ENCODE data around the gene RBM19.
"Not testable (repeated sequence)": the region's sequence is repeated elsewhere in the genome, so short reads cannot be mapped to it uniquely, and the experiment has no call there.

The RBM19 gene

GRCh38 chr12:113996026-113996425 lies 29.9 kb upstream of the RBM19 start:
- no peak for TF ChIP-seq CTCF (IDR thresholded peaks at IDR 0.05; ENCODE audit: low read depth, low read length)
- no peak for DNase-seq (ENCODE audit: low read depth in 2 of 2)
- no peak overlapping the region for H3K4me3 ChIP-seq (replicated peaks in 1 of 2; ENCODE audit: low read depth in 2 of 2, low read length in 2 of 2)

DNA sequence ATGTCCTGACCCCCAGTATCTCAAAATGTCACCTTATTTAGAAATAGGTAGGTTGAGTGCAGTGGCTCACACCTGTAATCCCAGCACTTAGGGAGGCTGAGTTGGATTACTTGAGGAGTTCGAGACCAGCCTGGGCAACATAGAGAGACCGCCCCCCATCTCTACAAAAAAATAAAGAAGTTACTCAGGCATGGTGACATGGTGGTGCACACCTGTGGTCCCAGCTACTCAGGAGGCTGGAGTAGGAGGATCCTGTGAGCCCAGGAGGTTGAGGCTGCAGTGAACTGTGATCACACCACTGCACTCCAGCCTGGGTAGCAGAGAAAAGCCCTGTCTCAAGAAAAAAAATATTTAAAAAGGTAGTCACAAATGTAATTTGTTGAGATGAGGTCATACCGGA lies 27.9 kb upstream of the RBM19 start:
- no peak for TF ChIP-seq CTCF (IDR thresholded peaks at IDR 0.05; ENCODE audit: low read depth, low read length)
- no peak overlapping the region for H3K4me3 ChIP-seq (replicated peaks in 1 of 2; ENCODE audit: low read depth in 2 of 2, low read length in 2 of 2)
- DNase-seq (ENCODE audit: low read depth in 2 of 2): no peak

GRCh38 chr12:113992751-113993150 lies 26.6 kb upstream of the RBM19 start:
- H3K4me3 ChIP-seq (replicated peaks in 1 of 2; ENCODE audit: low read depth in 2 of 2, low read length in 2 of 2); DNase-seq (ENCODE audit: low read depth in 2 of 2): not testable (repeated sequence)

DNA sequence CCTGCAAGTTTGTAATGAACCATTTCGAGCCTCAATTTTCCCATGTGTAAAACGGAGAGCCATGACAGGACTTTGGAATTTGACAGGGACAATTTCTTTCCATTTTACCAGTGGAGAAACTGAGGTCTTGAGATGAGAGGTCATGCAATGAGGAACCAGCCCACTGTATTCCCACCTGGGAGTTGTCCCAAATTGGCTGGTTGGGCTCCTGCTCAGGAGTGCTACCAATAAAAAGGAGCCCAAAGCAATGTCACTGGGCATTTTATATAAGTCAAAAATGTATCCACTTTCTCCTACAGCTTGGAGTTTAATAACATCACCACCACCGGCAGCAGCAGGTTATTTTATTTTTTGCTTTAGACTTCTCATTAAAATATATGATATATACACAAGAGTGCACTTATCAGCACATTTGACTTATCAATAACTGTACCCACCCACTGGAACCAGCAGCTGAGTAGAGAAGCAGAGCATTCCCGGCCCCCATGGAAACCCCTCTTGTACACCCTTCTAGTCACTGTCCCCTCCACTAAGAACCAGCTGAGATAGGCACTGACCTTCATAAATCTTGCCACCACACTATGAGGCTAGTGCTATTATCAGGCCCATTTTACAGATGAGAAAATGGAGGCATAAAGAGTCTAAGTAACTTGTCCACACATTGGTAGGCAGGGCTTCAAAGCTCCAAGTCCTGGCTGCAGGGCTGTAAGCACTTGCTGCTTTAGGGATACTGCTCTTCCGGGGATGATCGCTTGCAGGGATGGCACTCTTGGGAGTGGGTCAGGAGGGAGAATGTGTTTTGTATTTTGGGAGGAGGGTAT lies 25.3 kb upstream of the RBM19 start:
- no peak for DNase-seq (ENCODE audit: low read depth in 2 of 2)
- TF ChIP-seq CTCF (IDR thresholded peaks at IDR 0.05; ENCODE audit: low read depth, low read length): no peak
- H3K4me3 ChIP-seq (replicated peaks in 1 of 2; ENCODE audit: low read depth in 2 of 2, low read length in 2 of 2): no peak overlapping the region

DNA sequence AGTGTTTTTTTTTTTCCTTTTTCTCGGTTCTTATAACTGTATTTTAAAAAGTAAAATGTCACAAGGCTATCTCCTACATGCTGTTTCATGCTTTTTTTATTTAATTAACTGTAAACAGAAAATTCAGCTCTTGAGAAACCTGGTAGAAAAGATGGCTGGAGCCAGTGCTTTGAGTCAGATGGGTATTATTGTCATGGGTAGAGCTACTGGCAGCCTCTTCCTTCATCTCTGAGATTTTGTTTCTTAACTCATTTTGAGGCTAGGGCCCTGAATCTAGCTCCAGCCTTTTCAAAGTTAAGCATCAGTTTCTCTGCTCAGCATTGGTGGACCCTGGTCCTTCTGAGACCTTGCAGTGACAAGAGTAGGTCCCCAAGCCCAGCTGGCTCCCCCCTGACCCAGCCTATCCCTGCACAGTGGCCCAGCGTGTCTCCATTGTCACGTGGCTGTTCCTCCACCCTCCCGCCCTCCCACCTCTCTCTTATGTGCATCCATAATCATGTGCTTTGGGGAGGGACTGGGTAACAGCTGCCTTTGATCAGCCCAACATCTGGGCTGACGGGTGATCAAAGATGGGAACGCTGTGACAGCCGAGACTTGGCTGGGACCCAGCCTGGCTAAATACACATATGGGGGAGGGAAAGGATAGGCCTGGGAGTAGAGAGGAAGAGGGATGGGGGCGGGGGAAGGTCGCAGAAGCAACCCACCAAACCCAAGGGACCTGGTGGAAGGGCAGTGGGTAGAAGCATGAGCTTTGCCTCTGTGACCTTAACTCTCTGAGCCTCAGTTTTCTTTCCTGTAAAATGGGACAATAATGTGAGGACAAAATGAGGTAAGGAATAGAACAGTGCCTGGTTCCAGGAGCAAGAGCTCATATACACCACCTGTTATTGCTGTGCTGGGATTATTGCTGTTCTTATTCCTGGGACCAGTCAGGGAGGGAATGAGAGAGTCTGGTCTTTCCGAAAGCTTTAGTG lies 24.4 kb upstream of the RBM19 start:
- DNase-seq (ENCODE audit: low read depth in 2 of 2): no peak
- no peak overlapping the region for H3K4me3 ChIP-seq (replicated peaks in 1 of 2; ENCODE audit: low read depth in 2 of 2, low read length in 2 of 2)
- no peak for TF ChIP-seq CTCF (IDR thresholded peaks at IDR 0.05; ENCODE audit: low read depth, low read length)

DNA sequence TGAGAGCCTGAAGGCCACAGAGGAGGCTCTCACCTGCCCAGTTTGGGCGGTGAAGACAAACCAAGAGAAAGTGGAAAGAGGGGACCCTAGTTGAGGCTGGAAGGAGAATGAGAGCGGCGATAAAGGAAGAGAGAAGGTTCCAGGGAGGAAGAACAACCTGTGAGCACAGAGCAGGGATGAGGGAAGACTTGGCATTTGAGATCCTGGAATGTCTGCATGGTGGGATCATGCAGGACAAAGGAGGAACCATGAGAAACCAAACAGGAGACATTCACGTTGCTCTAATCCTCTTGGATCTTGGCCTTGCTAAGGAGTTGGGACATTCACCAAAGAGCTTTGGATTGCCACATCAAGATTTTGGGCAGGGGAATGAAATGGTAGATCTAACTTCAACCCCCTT lies 22.9 kb upstream of the RBM19 start:
- no peak overlapping the region for H3K4me3 ChIP-seq (replicated peaks in 1 of 2; ENCODE audit: low read depth in 2 of 2, low read length in 2 of 2)
- no peak for TF ChIP-seq CTCF (IDR thresholded peaks at IDR 0.05; ENCODE audit: low read depth, low read length)
- DNase-seq (ENCODE audit: low read depth in 2 of 2): no peak

DNA sequence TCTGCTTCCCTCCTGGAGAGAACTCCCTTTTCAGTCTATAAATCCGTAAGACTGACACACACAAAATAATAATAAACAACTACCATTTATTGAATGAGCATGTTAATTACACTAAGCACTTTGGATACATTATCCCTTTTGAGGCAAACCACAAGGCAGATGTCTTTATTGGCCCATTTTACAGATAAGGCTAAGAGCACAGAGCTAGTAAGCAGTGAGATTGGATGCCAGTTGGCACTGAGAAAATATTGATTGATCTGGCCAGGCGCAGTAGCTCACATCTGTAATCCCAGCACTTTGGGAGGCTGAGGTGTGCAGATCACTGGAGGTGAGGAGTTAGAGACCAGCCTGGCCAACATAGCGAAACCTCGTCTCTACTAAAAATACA lies 21.9 kb upstream of the RBM19 start:
- TF ChIP-seq CTCF (IDR thresholded peaks at IDR 0.05; ENCODE audit: low read depth, low read length): no peak
- no peak for DNase-seq (ENCODE audit: low read depth in 2 of 2)

More for the DNA sequence above, 21.9 kb upstream of the RBM19 start:
- H3K4me3 ChIP-seq (replicated peaks in 1 of 2; ENCODE audit: low read depth in 2 of 2, low read length in 2 of 2): no peak overlapping the region
